Lung (tissue), 12 donors: ENCODE data around the gene RBPMS2. TPM values are rescaled to one million over a fixed set of nuclear protein-coding genes. Genes with fewer than 3 reads are reported as not detected.
A peak's percentile ranks its signal among the peaks of the same experiment; 100 is the strongest.

ENCODE experiments used
- ATAC-seq: fragments of 200-7000 bp; cut with Tn5 transposase; one replicate; pipeline ENCODE4 v1.9.1; 2020; ENCODE audit warnings: moderate number of reproducible peaks; ENCODE audit not compliant: insufficient read depth, low FRiP score
- DNase-seq, 3 donors: peaks; one replicate each; pipeline ENCODE4 v3.0.0-alpha.2; 2013 to 2017
- H3K27ac ChIP-seq, 2 donors: one replicate each; pipeline ENCODE4 v1.5.1; 2013; ENCODE audit warnings: mild to moderate bottlenecking in 2 of 2, moderate library complexity in 2 of 2, control low read depth in 1 of 2, inconsistent platforms in 1 of 2, low read depth in 1 of 2, low read length in 1 of 2
- H3K27me3 ChIP-seq, 3 donors: one replicate each; pipeline ENCODE4 v1.5.1; 2013; ENCODE audit warnings: low read length in 2 of 3; ENCODE audit not compliant: control insufficient read depth in 3 of 3, insufficient read depth in 3 of 3
- H3K36me3 ChIP-seq, 4 donors: one replicate each; pipeline ENCODE4 v1.5.1; 2013; ENCODE audit warnings: low read length in 4 of 4, mild to moderate bottlenecking in 1 of 4, moderate library complexity in 1 of 4; ENCODE audit not compliant: control insufficient read depth in 4 of 4, insufficient read depth in 4 of 4
- H3K4me1 ChIP-seq, 5 donors: one replicate each; pipeline ENCODE4 v1.5.1; 2013; ENCODE audit warnings: low read length in 5 of 5, mild to moderate bottlenecking in 2 of 5, moderate library complexity in 1 of 5; ENCODE audit not compliant: control insufficient read depth in 5 of 5, insufficient read depth in 5 of 5
- H3K4me3 ChIP-seq: one replicate; pipeline ENCODE4 v1.5.1; 2013; ENCODE audit warnings: mild to moderate bottlenecking, control low read depth, moderate library complexity
- H3K9ac ChIP-seq, 2 donors: one replicate each; pipeline ENCODE4 v1.5.1; 2013; ENCODE audit warnings: low read length in 2 of 2, control low read depth in 1 of 2; ENCODE audit not compliant: insufficient read depth in 1 of 2
- H3K9me3 ChIP-seq, 4 donors: one replicate each; pipeline ENCODE4 v1.5.1; 2013; ENCODE audit warnings: low read length in 3 of 4, mild to moderate bottlenecking in 1 of 4, moderate library complexity in 1 of 4; ENCODE audit not compliant: control insufficient read depth in 4 of 4, insufficient read depth in 3 of 4
- CTCF ChIP-seq: IDR thresholded peaks from 2 replicates; pipeline ENCODE4 v1.5.1; 2012; ENCODE audit warnings: mild to moderate bottlenecking; ENCODE audit errors: control extremely low read depth, extremely low read depth
- WGBS, 2 donors: extraction: QIAGEN DNeasy Blood & Tissue Kit; methylation state at CpG; one replicate each; pipeline ENCODE4 v1.1.7; 2013; 5-methylcytosine and 5-hydroxymethylcytosine counted together
- polyA plus RNA-seq, 2 donors: library from polyadenylated mRNA; stranded (reverse); fragments of 200-250 nt; gene quantifications; one replicate each; pipeline ENCODE4 v1.2.1, GENCODE V29; 2013
- total RNA-seq, 2 donors: library from RNA; depleted of rRNA in 1 of 2; stranded (reverse); fragments of >200 nt in 1 of 2; gene quantifications; one replicate each; pipeline ENCODE4 v1.2.1, GENCODE V29; 2014 to 2021
- donor health status: control.
- donor health status: control.
- donor health status: Bipolar disorder and iron deficiency.
- donor health status: healthy.
- donor health status: DM: yes; HTN: yes; CAD: no.

RBPMS2 gene
- total and polyA plus RNA-seq, 4 donors, result 0.68 to 3.9 (median 2.3) TPM

DNA sequence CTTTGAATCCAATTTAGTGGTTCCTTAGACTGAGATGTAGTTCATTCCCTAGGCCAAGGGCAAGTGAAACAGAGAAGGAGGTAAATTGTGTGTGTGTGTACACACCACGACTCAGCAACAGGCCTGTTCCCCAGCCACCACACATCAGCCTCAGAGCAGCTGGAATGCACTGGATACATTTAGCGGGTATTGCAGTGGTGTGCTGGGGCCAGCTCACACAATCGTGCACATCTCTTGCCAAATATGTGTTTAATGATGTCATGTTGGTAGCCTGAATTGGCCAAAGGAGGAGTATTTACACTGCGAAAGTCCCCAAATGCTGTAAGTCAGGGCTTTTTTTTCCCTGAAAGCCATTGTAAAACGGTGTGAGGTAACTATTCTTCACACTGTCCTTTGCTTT is 82.3 kb downstream of the RBPMS2 start:
- Histone ChIP-seq H3K4me1 (peaks cover 7 to 57% (median 37%) of the 10 kb centered on the region in 5 donors), H3K36me3 (peaks cover 15 to 27% (median 24%) of the 10 kb centered on the region in 4 donors), H3K27ac (peak overlapping the region in 1 of 2 donors; percentile 72), H3K4me3 (no peak overlapping the region), H3K9ac (peak overlapping the region; percentile 31 to 61), H3K27me3 (no peaks in the 10 kb centered on the region), H3K9me3 (no peaks in the 10 kb centered on the region)
- TF ChIP-seq CTCF, result no peak
- DNase-seq, result peak; percentile 84 to 93 (median 93)
- peak; percentile 71 for ATAC-seq
- WGBS, 2 donors, result 33 to 45% methylated on average over 5 of the region's 5 CpGs

GRCh38 chr15:64691896-64692565 is 83.4 kb downstream of the RBPMS2 start:
- Histone ChIP-seq H3K27ac (peak overlapping the region in 1 of 2 donors; percentile 58), H3K4me3 (no peak overlapping the region), H3K9ac (no peak overlapping the region), H3K27me3 (no peaks in the 10 kb centered on the region), H3K9me3 (no peaks in the 10 kb centered on the region), H3K4me1 (peaks cover 3 to 62% (median 39%) of the 10 kb centered on the region in 5 donors), H3K36me3 (peaks cover 15 to 34% (median 31%) of the 10 kb centered on the region in 4 donors)
- no peak for TF ChIP-seq CTCF
- DNase-seq, result no peak
- 48 to 68% methylated on average over 9 of the region's 9 CpGs for WGBS, 2 donors
- ATAC-seq, result peak; percentile 69

DNA sequence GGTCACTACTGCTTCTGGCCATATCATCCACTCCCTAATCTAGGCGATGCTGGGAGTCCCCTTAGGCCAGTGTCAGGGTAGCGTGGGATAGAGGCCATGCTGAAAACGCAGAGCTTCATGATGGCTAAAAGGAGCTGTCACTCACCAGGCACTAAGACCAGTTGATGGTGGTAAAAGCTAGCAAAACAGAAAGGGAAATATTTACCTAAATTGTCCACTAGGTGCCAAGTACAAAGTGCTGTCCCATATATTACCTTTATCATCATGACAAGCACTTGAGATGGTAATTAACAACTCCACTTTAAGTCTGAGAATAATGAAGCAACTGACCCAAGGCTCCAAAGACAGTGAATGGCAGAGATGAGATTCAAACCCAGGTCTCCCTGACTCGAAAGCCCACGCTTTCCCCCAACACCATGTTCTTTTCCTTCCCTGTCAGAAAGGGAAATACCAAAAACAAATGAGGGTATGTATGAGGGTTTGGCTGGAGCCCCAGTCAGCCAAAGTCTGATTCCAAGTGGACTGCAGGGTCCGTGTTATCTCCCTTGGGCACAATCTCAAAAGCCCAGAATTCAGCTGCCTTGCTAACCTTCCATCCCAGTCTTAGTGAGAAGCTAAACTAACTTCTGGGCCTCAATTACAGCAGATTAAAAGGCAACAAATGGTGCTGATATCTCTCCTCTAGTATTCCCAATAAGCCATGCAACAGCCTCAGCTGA is 84.7 kb downstream of the RBPMS2 start:
- ATAC-seq (no peak), DNase-seq (peak in 1 of 3 donors; percentile 44)
- WGBS, 2 donors, result 78 to 92% methylated on average over 6 of the region's 6 CpGs
- H3K4me1 ChIP-seq, result peaks cover 0 to 51% (median 34%) of the 10 kb centered on the region in 5 donors
- H3K9me3 ChIP-seq, result no peaks in the 10 kb centered on the region
- H3K27ac ChIP-seq, result peak overlapping the region; percentile 10 to 11
- TF ChIP-seq CTCF, result no peak
- peaks cover 11 to 37% (median 31%) of the 10 kb centered on the region in 4 donors for H3K36me3 ChIP-seq
- H3K27me3 ChIP-seq, result no peaks in the 10 kb centered on the region
- H3K9ac ChIP-seq, result no peak overlapping the region
- H3K4me3 ChIP-seq, result no peak overlapping the region
